OCI-LY3 (cell line): Measurements from ENCODE around the gene OBSCN.

Source experiments
- H2AFZ ChIP-seq: fragments of 200-600, 300-600 bp; shearing (Covaris generic); 2 replicates; pipeline ENCODE4 v1.6.0; 2014; ENCODE audit warnings: antibody characterized with exemption, low read depth, low read length
- H3K27ac ChIP-seq: fragments of 200-600, 300-600 bp; sonication (generic); 2 replicates; pipeline ENCODE4 v1.5.1; 2014; ENCODE audit warnings: mild to moderate bottlenecking, low read length, moderate library complexity, mixed read lengths
- H3K27me3 ChIP-seq: fragments of 200-600, 300-600 bp; sonication (generic); 2 replicates; pipeline ENCODE4 v1.6.1; 2014; ENCODE audit warnings: low read depth, low read length, mixed read lengths
- H3K36me3 ChIP-seq: fragments of 200-600, 300-600 bp; sonication (generic); replicated peaks from 2 replicates; pipeline ENCODE3; 2014; ENCODE audit warnings: low read depth, low read length, mixed read lengths
- H3K4me1 ChIP-seq: fragments of 300-600, 200-600 bp; sonication (generic); 2 replicates; pipeline ENCODE4 v1.6.1; 2014; ENCODE audit warnings: low read length, mixed read lengths
- H3K4me2 ChIP-seq: fragments of 200-600, 300-600 bp; sonication (generic); 2 replicates; pipeline ENCODE4 v1.6.1; 2014; ENCODE audit warnings: low read length, mixed read lengths
- H3K4me3 ChIP-seq: fragments of 300-600, 200-600 bp; sonication (generic); 2 replicates; pipeline ENCODE4 v1.5.1; 2014; ENCODE audit warnings: antibody characterized with exemption, mild to moderate bottlenecking, low read length, moderate library complexity
- H3K79me2 ChIP-seq: fragments of 300-600, 200-600 bp; shearing (Covaris generic); 2 replicates; pipeline ENCODE4 v1.6.1; 2014; ENCODE audit warnings: mild to moderate bottlenecking, low read length, mixed read lengths
- H3K9ac ChIP-seq: fragments of 300-600, 200-600 bp; shearing (Covaris generic); 2 replicates; pipeline ENCODE4 v1.6.0; 2014; ENCODE audit warnings: mild to moderate bottlenecking, low read length, moderate library complexity
- H3K9me3 ChIP-seq: fragments of 200-600, 300-600 bp; shearing (Covaris generic); 2 replicates; pipeline ENCODE4 v1.6.1; 2014; ENCODE audit warnings: low read length, mixed read lengths; ENCODE audit not compliant: insufficient read depth
- H4K20me1 ChIP-seq: fragments of 200-600, 300-600 bp; sonication (generic); 2 replicates; pipeline ENCODE4 v1.6.1; 2016; ENCODE audit warnings: low read length, mixed read lengths; ENCODE audit not compliant: insufficient read depth
- EZH2phosphoT487 ChIP-seq: fragments of 200-600 bp; shearing (Covaris generic); IDR thresholded peaks from 2 replicates; pipeline ENCODE4 v1.6.1; 2018; ENCODE audit warnings: antibody characterized with exemption, mixed run types, low read depth
- TF ChIP-seq, protein P1 (sequence below): fragments of 200-600, 300-600 bp; sonication (generic); IDR thresholded peaks from 2 replicates; pipeline ENCODE4 v1.5.1; 2014; ENCODE audit warnings: antibody characterized with exemption, low read length, low read depth

Gene OBSCN

DNA sequence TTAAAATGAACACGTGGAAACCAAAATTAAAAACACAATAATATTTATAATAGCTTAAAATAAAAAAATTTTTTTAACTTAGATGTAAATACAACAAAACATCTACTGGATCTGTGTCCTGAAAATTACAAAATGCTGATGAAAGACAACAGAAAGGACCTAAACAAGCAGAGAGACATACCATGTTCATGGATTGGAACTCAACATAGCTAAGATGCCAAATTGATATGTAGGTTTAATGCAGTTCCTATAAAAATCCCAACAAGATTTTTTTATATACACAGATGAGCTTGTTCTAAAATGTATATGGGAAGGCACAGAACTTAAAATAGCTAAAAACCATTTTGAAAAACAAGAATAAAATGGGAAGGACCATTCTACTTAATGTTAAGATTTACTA lies 117.4 kb downstream of the OBSCN start:
- H3K27me3 ChIP-seq = peaks cover 41% of the 10 kb centered on the region
- no peaks in the 10 kb centered on the region for H3K36me3 ChIP-seq
- no peaks in the 10 kb centered on the region for H4K20me1 ChIP-seq
- H3K4me2 ChIP-seq = no peak overlapping the region
- no peaks in the 10 kb centered on the region for H3K79me2 ChIP-seq
- H3K9me3 ChIP-seq = no peaks in the 10 kb centered on the region
- H3K4me1 ChIP-seq = no peaks in the 10 kb centered on the region
- no peak overlapping the region for H3K4me3 ChIP-seq
- H3K27ac ChIP-seq = no peak overlapping the region
- no peak overlapping the region for H2AFZ ChIP-seq
- H3K9ac ChIP-seq = no peak overlapping the region
- TF ChIP-seq EZH2phosphoT487 = no peak

DNA sequence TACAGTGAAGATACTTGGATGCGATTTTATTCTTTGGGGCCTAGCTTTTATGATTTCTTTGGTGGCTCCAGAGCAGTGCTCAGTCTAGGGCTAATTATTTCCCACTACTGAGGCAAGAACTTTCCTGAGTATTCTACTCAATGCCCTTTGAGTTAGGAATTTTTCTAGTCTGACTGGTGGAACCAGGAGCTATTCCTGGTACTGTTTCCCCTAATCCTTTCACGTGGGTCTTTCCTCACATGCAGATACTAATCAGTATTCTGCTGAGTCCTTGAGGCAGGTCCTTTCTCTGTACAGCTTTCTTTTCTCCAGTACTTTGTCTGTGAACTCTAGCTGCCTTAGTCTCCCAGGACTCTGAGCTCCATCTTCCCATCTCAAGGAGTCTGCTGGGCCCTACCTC lies 122.0 kb downstream of the OBSCN start:
- H3K36me3 ChIP-seq = no peaks in the 10 kb centered on the region
- no peaks in the 10 kb centered on the region for H3K9me3 ChIP-seq
- no peaks in the 10 kb centered on the region for H3K4me1 ChIP-seq
- H2AFZ ChIP-seq = no peak overlapping the region
- no peaks in the 10 kb centered on the region for H3K79me2 ChIP-seq
- H3K9ac ChIP-seq = no peak overlapping the region
- peaks cover 33% of the 10 kb centered on the region for H3K27me3 ChIP-seq
- no peaks in the 10 kb centered on the region for H4K20me1 ChIP-seq
- H3K27ac ChIP-seq = no peak overlapping the region
- H3K4me3 ChIP-seq = no peak overlapping the region
- no peak overlapping the region for H3K4me2 ChIP-seq
- no peak for TF ChIP-seq EZH2phosphoT487
- TF ChIP-seq, protein P1, sequence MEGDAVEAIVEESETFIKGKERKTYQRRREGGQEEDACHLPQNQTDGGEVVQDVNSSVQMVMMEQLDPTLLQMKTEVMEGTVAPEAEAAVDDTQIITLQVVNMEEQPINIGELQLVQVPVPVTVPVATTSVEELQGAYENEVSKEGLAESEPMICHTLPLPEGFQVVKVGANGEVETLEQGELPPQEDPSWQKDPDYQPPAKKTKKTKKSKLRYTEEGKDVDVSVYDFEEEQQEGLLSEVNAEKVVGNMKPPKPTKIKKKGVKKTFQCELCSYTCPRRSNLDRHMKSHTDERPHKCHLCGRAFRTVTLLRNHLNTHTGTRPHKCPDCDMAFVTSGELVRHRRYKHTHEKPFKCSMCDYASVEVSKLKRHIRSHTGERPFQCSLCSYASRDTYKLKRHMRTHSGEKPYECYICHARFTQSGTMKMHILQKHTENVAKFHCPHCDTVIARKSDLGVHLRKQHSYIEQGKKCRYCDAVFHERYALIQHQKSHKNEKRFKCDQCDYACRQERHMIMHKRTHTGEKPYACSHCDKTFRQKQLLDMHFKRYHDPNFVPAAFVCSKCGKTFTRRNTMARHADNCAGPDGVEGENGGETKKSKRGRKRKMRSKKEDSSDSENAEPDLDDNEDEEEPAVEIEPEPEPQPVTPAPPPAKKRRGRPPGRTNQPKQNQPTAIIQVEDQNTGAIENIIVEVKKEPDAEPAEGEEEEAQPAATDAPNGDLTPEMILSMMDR = no peak

DNA sequence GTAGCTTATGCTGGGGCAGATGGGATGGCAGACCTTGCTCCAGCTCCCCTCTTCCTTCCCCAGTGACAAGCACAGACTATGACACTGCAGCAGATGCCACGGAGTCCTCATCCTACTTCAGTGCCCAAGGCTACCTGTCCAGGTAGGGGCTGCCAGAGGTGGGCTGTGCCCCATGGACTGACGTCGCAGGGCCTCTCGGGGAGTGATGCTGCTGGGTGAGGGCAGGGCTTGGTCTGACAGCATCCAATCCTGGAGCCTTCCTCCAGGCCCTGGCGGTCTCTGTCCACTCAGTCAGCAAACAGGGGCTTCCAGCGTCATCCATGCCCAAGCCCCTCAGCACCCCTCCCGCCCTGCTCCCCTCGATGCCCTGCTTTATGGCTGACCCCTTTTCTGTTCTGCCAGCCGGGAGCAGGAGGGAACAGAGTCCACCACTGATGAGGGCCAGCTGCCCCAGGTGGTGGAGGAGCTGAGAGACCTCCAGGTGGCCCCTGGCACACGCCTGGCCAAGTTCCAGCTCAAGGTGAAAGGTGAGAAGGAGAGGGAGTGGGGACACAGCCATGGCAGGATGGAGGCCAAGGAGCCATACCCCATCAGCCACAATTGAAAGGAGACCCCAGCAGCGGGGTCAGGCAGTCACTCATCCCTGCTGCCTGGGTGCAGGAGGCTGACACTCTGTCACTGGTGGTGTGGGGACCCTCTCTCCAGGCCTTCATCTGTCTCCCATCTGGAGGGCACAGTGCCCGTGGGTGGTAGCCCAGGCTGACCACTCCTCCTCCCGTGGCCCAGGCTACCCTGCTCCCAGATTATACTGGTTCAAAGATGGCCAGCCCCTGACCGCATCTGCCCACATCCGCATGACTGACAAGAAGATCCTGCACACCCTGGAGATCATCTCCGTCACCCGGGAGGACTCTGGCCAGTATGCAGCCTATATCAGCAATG lies 125.2 kb downstream of the OBSCN start:
- H3K9ac ChIP-seq = no peak overlapping the region
- H3K36me3 ChIP-seq = no peaks in the 10 kb centered on the region
- no peak for TF ChIP-seq EZH2phosphoT487
- TF ChIP-seq, protein P1 = no peak
- no peaks in the 10 kb centered on the region for H3K4me1 ChIP-seq
- 0 out of 2 replicates have a peak, but pooled peaks cover 4% of the 10 kb centered on the region for H3K27me3 ChIP-seq
- H3K9me3 ChIP-seq = no peaks in the 10 kb centered on the region
- H3K79me2 ChIP-seq = no peaks in the 10 kb centered on the region
- no peak overlapping the region for H3K27ac ChIP-seq
- no peak overlapping the region for H2AFZ ChIP-seq
- no peaks in the 10 kb centered on the region for H4K20me1 ChIP-seq
- no peak overlapping the region for H3K4me2 ChIP-seq
- H3K4me3 ChIP-seq = no peak overlapping the region

DNA sequence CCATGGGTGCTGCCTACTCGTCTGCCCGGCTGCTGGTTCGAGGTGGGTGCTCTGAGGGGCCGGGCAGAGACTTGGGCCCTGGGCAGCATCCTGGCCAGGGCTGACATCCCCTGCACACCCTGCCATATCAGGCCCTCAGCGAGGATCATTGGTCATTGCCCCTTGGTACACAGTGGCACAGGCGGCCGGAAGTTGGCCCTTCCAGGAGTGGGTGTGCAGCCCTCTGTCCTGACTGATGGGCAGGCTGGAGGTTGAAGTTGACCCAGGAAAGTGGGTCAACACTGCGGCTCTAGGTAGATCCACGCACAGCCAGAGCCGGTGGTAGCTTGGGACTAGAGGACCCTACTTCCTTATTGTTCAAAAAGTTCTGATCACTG lies 125.9 kb downstream of the OBSCN start:
- Histone ChIP-seq H3K4me2 (no peak overlapping the region), H3K27me3 (0 out of 2 replicates have a peak, but pooled peaks cover 4% of the 10 kb centered on the region), H2AFZ (no peak overlapping the region), H3K4me1 (no peaks in the 10 kb centered on the region), H3K27ac (no peak overlapping the region), H3K9me3 (no peaks in the 10 kb centered on the region), H3K79me2 (no peaks in the 10 kb centered on the region), H3K9ac (no peak overlapping the region), H3K36me3 (no peaks in the 10 kb centered on the region), H4K20me1 (no peaks in the 10 kb centered on the region), H3K4me3 (no peak overlapping the region)
- TF ChIP-seq EZH2phosphoT487 = no peak
- TF ChIP-seq, protein P1 = no peak
